ENCODE data around the gene USP20. TPM values are rescaled to one million over a fixed set of nuclear protein-coding genes. Genes with fewer than 3 reads are reported as not detected.
"Not testable (repeated sequence)": the region's sequence is repeated elsewhere in the genome, so short reads cannot be mapped to it uniquely, and the experiment has no call there.

Gene USP20
- 12.8 TPM for total RNA-seq

GRCh38 chr9:129835128-129835859 lies at the start of gene USP20, which contains the start of gene C9orf78:
Gene USP20, plus strand, starts transcription at chr9:129835458. Its CDS starts 17,098 bp downstream, at chr9:129852556.
Gene C9orf78, minus strand, starts transcription at chr9:129835275. Its CDS starts 54 bp downstream, at chr9:129835221.
- peak; percentile 100 for ATAC-seq

GRCh38 chr9:129785866-129786265 lies 49.4 kb upstream of the USP20 start:
- no peak for ATAC-seq

DNA sequence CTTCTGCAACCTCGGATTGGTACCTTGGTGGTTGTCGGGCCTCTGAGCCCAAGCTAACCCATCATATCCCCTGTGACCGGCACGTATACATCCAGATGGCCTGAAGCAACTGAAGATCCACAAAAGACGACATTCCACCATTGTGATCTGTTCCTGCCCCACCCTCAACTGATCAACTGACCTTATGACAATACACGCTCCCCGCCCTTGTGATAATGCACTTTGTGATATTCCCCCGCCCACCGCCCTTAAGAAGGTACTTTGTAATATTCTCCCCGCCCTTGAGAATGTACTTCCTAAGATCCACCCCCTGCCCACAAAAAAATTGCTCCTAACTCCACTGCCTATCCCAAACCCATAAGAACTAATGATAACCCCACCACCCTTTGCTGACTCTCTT lies 48.8 kb upstream of the USP20 start:
- ATAC-seq, result no peak

- ATAC-seq, result no peak
These were observed 40.7 kb upstream of the USP20 start for GRCh38 chr9:129794549-129794948.

GRCh38 chr9:129796029-129796428 lies 39.2 kb upstream of the USP20 start:
- not testable (repeated sequence) for ATAC-seq

GRCh38 chr9:129798973-129799372 lies 36.3 kb upstream of the USP20 start:
- no peak for ATAC-seq

DNA sequence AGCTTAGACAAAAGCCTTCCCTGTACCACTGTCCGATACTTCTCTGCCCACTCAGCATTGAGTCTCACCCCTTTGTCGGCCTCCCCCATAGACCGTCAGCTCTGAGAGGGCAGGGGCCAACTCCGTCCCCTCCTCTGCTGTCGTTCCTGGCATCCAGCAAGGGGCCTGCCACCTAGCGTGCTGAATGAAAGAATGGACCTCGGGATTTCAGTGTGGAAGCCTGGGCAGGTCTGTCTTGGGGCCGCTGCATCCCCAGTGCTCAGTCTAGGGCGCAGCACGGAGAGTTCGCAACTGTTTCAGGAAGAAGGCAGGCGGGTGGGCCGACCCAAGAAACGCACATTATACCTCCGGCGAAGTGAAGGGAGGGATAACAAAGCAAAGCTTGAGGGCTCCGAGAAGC lies 33.8 kb upstream of the USP20 start:
- ATAC-seq, result no peak

GRCh38 chr9:129802833-129803675 lies 32.2 kb upstream of the USP20 start, which contains the start of gene TOR1B:
Gene TOR1B, plus strand, starts transcription at chr9:129803184. Its CDS starts 29 bp downstream, at chr9:129803213.
- ATAC-seq, result peak; percentile 96

DNA sequence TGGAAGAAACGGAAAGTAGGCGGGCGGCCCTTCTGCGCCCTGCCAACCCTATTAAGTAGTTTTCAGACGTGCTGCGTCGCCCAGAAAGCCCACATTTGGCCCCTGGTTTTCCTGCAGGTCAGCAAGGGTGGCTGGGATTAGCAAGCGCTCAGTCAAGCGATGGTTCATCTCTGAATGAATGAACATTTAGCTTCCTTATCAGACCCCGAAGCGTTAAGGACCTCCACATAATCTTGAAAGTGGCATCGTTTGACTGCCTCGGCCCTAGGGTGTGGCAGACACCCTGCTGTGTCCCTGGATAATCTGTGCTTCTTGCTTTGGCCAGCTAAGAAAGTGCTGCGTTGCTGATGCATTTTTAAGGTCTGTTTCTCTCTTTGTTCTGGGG lies 31.6 kb upstream of the USP20 start:
- peak; percentile 15 for ATAC-seq

DNA sequence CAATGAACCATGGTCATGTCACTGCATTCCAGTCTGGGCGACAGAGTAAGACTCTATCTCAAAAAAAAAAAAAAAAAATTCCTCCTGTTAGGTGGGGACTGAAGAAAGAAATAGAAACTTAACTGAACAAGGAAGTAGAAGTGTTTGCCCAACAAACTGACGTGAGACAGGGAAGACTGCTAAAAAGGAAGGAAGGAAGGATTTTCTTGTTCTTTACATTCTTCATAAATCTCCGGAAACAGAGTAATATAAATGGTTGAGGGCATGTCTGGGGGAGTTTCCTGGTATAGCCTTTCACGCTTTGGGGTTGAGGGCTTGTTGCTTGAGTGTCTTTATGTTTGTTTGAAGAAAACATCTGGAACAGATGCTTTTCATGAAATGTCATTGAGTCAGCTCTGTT lies 29.2 kb upstream of the USP20 start:
- no peak for ATAC-seq

DNA sequence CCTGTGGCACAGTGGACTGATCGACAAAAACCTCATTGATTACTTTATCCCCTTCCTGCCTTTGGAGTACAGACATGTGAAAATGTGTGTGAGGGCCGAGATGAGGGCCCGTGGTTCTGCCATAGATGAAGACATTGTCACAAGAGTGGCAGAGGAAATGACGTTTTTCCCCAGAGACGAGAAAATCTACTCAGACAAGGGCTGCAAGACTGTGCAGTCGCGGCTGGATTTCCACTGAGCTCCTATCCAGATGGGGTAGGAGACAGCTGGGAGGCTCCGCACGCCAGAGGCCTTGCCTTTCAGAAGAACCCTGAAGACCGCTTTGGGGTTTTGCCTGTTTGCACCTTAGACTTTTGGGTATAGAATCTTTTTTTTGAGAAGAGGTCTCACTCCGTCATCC lies 25.9 kb upstream of the USP20 start:
- no peak for ATAC-seq

DNA sequence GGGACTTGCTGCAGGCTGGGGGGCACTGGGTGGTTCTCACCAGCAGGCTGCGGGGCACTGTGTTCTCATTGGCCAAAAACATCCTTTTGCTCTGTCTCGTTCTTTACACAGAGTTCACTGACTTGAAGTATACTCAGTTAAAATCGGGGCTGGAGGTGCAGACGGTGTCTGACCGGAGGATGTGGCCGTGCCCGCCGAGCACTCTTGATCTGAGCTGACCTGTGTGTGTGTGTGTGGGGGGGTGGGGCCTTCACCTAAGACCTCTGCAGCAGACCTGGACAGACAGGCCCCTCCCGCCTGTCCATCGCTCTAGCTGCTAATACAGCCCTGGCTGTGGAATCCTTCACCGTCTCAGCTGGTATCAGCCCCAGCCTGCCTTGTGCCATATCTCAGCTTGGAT lies 25.1 kb upstream of the USP20 start:
- no peak for ATAC-seq

GRCh38 chr9:129810788-129811187 lies 24.5 kb upstream of the USP20 start:
- no peak for ATAC-seq

DNA sequence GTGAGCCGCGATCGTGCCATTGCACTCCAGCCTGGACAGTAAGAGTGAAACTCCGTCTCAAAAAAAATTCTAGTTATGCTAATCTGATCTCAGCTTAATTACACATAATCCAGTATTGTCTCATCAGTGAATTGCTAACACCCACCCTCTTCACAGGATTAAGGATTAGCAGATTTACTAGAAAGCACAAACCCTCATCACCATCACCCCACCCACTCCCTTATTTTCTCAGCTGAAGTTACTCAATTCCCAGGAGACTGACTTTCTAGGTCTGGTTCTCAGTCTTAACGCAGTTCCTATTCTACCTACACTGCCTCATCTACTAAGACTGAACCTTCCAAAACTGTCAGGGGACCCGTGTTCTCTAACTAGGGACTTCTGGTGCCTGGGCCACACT lies 23.3 kb upstream of the USP20 start:
- no peak for ATAC-seq

- ATAC-seq, result no peak
These were observed 22.9 kb upstream of the USP20 start for GRCh38 chr9:129812385-129812784.

DNA sequence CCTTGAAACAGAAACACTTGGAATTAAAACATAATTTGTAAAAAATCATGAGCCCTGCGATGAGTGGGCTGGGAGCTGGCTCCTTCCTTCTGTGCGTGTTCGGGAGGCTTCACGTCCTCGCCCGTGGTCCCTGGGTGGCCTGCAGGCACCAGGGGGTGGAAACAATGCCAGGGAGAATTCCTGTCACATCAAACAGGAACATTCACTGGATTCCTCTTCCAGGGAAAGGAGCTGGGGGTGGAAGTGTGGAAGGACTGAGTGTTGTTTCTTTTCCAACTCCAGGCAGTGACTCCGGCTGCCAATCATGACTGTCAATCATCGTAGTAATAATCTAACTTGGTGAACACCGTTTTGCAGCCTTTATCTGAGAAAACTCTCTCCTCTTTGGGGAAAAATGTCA lies 21.6 kb upstream of the USP20 start:
- ATAC-seq, result no peak

GRCh38 chr9:129814432-129815223 lies 20.6 kb upstream of the USP20 start:
- no peak for ATAC-seq

- no peak for ATAC-seq
These were observed 20.0 kb upstream of the USP20 start for GRCh38 chr9:129815278-129815677.

DNA sequence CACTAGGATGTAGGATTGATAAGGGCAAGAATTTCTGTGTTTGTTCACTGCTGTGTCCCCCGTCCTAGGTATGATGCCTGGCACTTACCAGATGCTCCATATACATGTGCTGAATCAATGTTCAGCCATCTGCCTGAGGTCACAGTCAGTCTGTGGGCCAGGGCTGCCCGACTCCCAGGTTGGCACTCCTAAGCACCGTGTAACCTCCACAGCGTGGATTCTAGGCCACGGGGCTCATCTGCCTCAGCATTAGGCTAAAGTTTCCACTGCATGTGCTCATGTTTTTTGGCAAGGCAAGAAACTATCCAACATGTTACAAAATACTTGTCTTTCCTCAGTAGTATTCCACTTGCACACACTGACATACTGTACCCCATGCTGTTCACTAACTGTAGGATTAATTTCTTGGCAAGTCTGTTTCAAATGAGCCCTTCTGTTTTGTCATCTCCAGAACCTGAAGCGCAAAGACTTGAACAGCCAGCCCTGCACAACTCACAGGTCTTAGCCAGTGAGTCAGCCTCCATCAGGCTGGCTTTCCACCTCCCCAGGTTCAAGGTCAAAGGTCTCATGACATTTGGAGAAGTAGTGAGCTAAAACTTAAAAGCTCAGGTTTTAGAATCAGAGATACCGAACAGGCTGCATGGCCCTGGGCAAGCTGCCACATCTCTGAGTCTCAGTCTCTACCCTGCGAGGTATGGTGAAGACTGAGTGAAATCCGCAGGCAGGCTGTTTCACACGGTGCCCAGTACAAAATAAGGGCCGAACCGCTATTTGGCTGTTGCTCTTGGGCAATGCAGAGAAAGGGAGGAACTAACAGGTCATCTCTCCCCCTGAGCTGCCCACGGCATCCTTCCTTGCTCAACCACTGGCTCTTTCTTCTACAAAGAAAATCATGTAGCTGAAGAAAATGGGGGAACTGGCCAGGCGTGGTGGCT lies 18.5 kb upstream of the USP20 start:
- peak; percentile 14 for ATAC-seq

- peak; percentile 38 for ATAC-seq
These were observed 12.2 kb upstream of the USP20 start for GRCh38 chr9:129822898-129823541.

GRCh38 chr9:129823542-129823934 lies 11.7 kb upstream of the USP20 start:
- ATAC-seq, result peak; percentile 46
